Sigmoid colon (tissue), 4 donors: ENCODE data around the gene ANO6.

Experiments
- EP300 ChIP-seq, 4 donors: sonication (generic); formaldehyde crosslinking; IDR thresholded peaks; one replicate each; pipeline ENCODE4 v1.6.1; 2017; ENCODE audit warnings: antibody characterized with exemption in 4 of 4
- POLR2A ChIP-seq, 2 donors: fragments of 450-650 bp; IDR thresholded peaks; one replicate each; pipeline ENCODE4 v1.6.1; 2016; ENCODE audit warnings: antibody characterized with exemption in 2 of 2, mild to moderate bottlenecking in 2 of 2, moderate library complexity in 2 of 2
- POLR2AphosphoS5 ChIP-seq, 4 donors: sonication (generic); formaldehyde crosslinking; IDR thresholded peaks; one replicate each; pipeline ENCODE4 v1.6.1; 2017; ENCODE audit warnings: antibody characterized with exemption in 4 of 4
- TF ChIP-seq, protein P1 (sequence below), 4 experiments: fragments of 450-650 bp in 3 of 4; fragments of 200-600 bp in 1 of 4; IDR thresholded peaks; one replicate each; pipeline ENCODE4 v1.5.1; 2016 to 2019; ENCODE audit warnings: antibody characterized with exemption in 4 of 4, mild to moderate bottlenecking in 3 of 4, moderate library complexity in 2 of 4

DNA sequence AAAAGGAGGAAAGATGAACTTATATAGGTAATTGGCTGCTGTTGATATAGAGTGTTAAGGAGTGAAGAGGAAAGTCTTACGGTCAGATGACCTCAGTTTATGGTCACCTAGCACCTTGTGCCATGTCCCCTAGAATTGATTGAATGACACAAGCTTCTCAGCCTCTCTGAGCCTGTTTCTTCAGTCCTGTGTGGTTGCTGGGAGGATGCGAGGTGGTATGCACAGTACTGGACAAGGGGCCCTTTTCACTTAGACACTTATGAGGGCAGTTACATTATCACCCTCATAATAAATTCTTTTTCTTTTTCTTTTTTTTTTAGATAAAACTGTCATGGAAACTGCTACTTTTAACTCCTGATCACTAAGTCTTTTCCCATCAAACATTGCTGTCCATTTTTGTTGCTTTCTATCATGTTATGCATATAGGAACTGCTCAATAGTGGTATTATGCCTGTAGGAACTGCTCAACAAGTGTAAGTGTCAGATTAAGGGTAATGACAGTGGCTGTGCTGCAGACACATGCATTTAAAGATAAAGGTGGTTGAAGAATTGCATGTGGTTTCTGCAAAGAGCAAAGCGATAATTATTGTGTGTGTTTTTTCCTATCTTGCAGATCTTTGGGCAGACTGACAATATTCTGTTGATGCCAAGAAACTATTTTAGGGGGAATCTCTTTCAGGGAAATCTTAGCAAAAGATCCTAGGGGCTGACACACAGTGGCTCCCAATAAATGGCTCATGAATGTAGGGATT, 11.6 kb downstream of the ANO6 start:
- TF ChIP-seq POLR2A (IDR thresholded peaks at IDR 0.05) (no peak), POLR2AphosphoS5 (IDR thresholded peaks at IDR 0.05) (no peak), EP300 (IDR thresholded peaks at IDR 0.05) (no peak)
- TF ChIP-seq, protein P1, sequence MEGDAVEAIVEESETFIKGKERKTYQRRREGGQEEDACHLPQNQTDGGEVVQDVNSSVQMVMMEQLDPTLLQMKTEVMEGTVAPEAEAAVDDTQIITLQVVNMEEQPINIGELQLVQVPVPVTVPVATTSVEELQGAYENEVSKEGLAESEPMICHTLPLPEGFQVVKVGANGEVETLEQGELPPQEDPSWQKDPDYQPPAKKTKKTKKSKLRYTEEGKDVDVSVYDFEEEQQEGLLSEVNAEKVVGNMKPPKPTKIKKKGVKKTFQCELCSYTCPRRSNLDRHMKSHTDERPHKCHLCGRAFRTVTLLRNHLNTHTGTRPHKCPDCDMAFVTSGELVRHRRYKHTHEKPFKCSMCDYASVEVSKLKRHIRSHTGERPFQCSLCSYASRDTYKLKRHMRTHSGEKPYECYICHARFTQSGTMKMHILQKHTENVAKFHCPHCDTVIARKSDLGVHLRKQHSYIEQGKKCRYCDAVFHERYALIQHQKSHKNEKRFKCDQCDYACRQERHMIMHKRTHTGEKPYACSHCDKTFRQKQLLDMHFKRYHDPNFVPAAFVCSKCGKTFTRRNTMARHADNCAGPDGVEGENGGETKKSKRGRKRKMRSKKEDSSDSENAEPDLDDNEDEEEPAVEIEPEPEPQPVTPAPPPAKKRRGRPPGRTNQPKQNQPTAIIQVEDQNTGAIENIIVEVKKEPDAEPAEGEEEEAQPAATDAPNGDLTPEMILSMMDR (IDR thresholded peaks at IDR 0.05) = no peak
